Transverse colon (tissue), 4 donors: ENCODE measurements around the gene KLF15. TPM values are rescaled to one million over a fixed set of nuclear protein-coding genes. Genes with fewer than 3 reads are reported as not detected.

ENCODE experiments used
- DNase-seq: peaks from one replicate; pipeline ENCODE4 v3.0.0-alpha.2; 2019
- H3K27ac ChIP-seq, 4 donors: fragments of 200-600 bp; sonication (generic); 2 replicates each; pipeline ENCODE4 v1.5.1; 2016 to 2018; ENCODE audit warnings: inconsistent platforms in 4 of 4
- H3K27me3 ChIP-seq: fragments of 200-600 bp; sonication (generic); 2 replicates; pipeline ENCODE4 v1.5.1; 2017; ENCODE audit warnings: inconsistent platforms
- H3K36me3 ChIP-seq, 4 donors: fragments of 200-600 bp; sonication (generic); 2 replicates each; pipeline ENCODE4 v1.5.1; 2017 to 2019; ENCODE audit warnings: inconsistent platforms in 4 of 4
- H3K4me1 ChIP-seq, 4 donors: fragments of 200-600 bp; sonication (generic); 2 replicates each; pipeline ENCODE4 v1.5.1; 2017 to 2020; ENCODE audit warnings: inconsistent platforms in 4 of 4
- H3K4me3 ChIP-seq, 4 donors: fragments of 200-600 bp; sonication (generic); 1 replicate in 1 of 4; 2 replicates in 3 of 4; pipeline versions ENCODE4 v1.5.1 to v1.6.1; 2017 to 2019; ENCODE audit warnings: inconsistent platforms in 4 of 4
- H3K9me3 ChIP-seq, 2 donors: fragments of 200-600 bp; sonication (generic); 2 replicates each; pipeline ENCODE4 v1.5.1; 2017 to 2019; ENCODE audit warnings: inconsistent platforms in 2 of 2
- EP300 ChIP-seq: sonication (generic); formaldehyde crosslinking; IDR thresholded peaks from one replicate; pipeline ENCODE4 v1.6.1; 2017; ENCODE audit warnings: antibody characterized with exemption, low read depth
- POLR2A ChIP-seq: fragments of 450-650 bp; IDR thresholded peaks from one replicate; pipeline ENCODE4 v1.6.1; 2016; ENCODE audit warnings: antibody characterized with exemption, mild to moderate bottlenecking, moderate library complexity
- POLR2AphosphoS5 ChIP-seq, 3 donors: sonication (generic); formaldehyde crosslinking; IDR thresholded peaks; one replicate each; pipeline ENCODE4 v1.6.1; 2016; ENCODE audit warnings: antibody characterized with exemption in 3 of 3
- WGBS, 2 donors: methylation state at CpG; one replicate each; pipeline ENCODE4 v1.1.5; 2018; ENCODE audit warnings: low coverage in 1 of 2; 5-methylcytosine and 5-hydroxymethylcytosine counted together
- in situ Hi-C, 4 donors: fragments of 200-750 bp; cut with MboI; loops; one replicate each; pipeline versions ENCODE4 v1.15.0 to v1.15.1; 2017; ENCODE audit warnings: low sequenced_read_pairs in 3 of 4, low pct_ligation_motif_present in 1 of 4, low pct_unique_long_range_greater_than_20kb in 1 of 4
- intact Hi-C: fragments of 100-400 bp; cut with DNase I; formaldehyde crosslinking; loops from one replicate; pipeline ENCODE4 v1.15.1; 2023; ENCODE audit warnings: low total_unique reads
- total RNA-seq, 4 donors: library from RNA; depleted of rRNA; stranded (reverse); fragments of >200 nt; gene quantifications; one replicate each; pipeline ENCODE4 v1.1.0, GENCODE V29; 2016
- TF ChIP-seq, protein P1 (sequence below), 5 experiments: fragments of 200-600 bp in 3 of 5; fragments of 450-650 bp in 2 of 5; sonication (generic) in 3 of 5; IDR thresholded peaks; 1 replicate in 2 of 5; 2 replicates in 3 of 5; pipeline ENCODE4 v1.5.1; 2016 to 2017; ENCODE audit warnings: antibody characterized with exemption in 5 of 5, inconsistent platforms in 3 of 5, mild to moderate bottlenecking in 2 of 5, moderate library complexity in 1 of 5

Gene KLF15
- total RNA-seq, 4 donors from 2014 or later = 4.0 to 19.5 (median 8.4) TPM

DNA sequence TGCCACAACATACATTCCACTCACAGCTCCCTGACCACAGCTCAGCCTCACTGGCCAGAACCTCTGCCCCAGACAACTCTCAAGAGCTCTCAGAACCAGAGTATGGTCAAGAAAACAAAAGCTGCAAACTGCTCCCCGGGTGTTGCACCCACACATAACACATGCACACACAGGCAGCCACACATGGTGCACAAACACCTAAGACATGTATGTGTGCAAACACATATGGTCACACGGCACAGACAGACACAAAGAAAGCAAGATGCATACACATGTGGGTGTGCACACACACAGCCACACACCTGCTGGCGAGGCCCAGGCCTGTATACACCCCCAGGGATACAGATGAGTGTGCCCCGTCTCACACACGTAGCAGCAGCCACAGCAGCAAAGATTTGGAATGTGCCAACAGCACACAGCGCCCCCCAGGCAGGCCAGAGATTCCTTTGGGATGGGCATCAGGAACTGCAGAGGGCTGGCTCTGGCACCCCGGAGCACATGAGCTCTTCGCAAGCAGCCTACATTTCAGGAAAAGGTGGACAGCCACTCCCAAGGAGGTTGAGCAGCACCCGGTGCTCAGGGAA lies 6.6 kb downstream of the KLF15 start:
- intact Hi-C loops (loop anchor here (10.0 kb wide), 1 partner anchor 86 kb away; no protein-coding TSS in a partner anchor), in situ Hi-C loops (no loop called here)
- DNase-seq = peak; percentile 7
- H3K27me3 ChIP-seq = peaks cover 5% of the 10 kb centered on the region
- 87% methylated on average over 8 of the region's 9 CpGs; no CpG with 5 or more reads in 1 of the 2 donors for WGBS, 2 donors
- H3K4me1 ChIP-seq = peaks cover 0 to 14% (median 1%) of the 10 kb centered on the region in 4 donors
- H3K36me3 ChIP-seq = no peaks in the 10 kb centered on the region
- TF ChIP-seq, protein P1, sequence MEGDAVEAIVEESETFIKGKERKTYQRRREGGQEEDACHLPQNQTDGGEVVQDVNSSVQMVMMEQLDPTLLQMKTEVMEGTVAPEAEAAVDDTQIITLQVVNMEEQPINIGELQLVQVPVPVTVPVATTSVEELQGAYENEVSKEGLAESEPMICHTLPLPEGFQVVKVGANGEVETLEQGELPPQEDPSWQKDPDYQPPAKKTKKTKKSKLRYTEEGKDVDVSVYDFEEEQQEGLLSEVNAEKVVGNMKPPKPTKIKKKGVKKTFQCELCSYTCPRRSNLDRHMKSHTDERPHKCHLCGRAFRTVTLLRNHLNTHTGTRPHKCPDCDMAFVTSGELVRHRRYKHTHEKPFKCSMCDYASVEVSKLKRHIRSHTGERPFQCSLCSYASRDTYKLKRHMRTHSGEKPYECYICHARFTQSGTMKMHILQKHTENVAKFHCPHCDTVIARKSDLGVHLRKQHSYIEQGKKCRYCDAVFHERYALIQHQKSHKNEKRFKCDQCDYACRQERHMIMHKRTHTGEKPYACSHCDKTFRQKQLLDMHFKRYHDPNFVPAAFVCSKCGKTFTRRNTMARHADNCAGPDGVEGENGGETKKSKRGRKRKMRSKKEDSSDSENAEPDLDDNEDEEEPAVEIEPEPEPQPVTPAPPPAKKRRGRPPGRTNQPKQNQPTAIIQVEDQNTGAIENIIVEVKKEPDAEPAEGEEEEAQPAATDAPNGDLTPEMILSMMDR (IDR thresholded peaks at IDR 0.05) = no peak
- TF ChIP-seq POLR2A (no peak), POLR2AphosphoS5 (IDR thresholded peaks at IDR 0.05) (no peak), EP300 (no peak)
- no peak overlapping the region for H3K27ac ChIP-seq
- no peak overlapping the region for H3K4me3 ChIP-seq
- no peaks in the 10 kb centered on the region for H3K9me3 ChIP-seq

DNA sequence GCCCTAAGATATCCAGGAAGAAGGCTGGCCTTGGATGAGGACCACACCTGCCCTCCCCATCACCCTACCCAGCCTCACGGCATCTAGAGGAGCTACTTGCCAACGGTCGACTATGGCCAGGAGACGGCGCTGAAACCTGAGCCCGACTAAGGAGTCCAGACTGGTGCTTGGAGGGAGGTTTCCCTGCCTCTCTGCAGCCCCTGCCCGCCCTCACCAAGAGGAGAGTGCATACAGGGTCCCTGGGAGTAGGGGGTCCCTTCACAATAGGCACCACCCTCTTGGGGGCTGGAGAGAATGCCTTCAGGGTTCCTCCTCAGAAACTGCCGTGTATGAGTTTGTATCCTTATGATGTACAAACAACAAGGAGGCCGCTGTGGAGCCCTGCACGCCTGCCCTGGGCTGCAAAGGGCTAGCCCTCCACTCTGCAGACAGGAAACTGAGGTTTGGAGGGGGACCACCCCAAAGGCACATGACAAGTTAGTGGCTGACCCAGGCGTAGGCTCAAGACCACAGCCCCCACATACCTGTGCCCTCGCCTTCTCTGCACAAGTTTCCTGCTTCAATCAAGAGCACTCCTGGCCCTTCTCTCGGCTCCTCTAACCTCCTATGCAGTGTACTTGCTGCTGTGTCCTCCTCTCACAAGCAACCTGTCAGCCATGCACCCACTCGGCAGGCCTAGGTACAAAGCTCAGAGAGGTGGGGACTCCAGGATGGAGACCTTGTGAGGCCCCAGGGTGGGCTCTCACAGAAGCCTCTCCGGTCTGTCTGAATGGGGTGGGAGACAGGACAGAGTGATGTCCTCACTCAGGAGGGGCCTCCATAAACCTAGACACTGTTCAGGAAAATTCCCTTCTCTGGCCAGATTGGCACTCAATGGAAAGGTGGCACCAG lies 7.4 kb downstream of the KLF15 start:
- no peaks in the 10 kb centered on the region for H3K36me3 ChIP-seq
- TF ChIP-seq EP300 = no peak
- TF ChIP-seq, protein P1 (IDR thresholded peaks at IDR 0.05) = no peak
- TF ChIP-seq POLR2A = no peak
- no peak for TF ChIP-seq POLR2AphosphoS5 (IDR thresholded peaks at IDR 0.05)
- in situ Hi-C loops (no loop called here), intact Hi-C loops (loop anchor here (10.0 kb wide), 1 partner anchor 85 kb away; no protein-coding TSS in a partner anchor)
- DNase-seq = peak; percentile 3
- H3K27ac ChIP-seq = no peak overlapping the region
- peaks cover 0 to 7% (median 0%) of the 10 kb centered on the region in 4 donors for H3K4me1 ChIP-seq
- no peaks in the 10 kb centered on the region for H3K27me3 ChIP-seq
- no peaks in the 10 kb centered on the region for H3K9me3 ChIP-seq
- no peak overlapping the region for H3K4me3 ChIP-seq
- WGBS, 2 donors = 71% methylated on average over 14 of the region's 15 CpGs; no CpG with 5 or more reads in 1 of the 2 donors

DNA sequence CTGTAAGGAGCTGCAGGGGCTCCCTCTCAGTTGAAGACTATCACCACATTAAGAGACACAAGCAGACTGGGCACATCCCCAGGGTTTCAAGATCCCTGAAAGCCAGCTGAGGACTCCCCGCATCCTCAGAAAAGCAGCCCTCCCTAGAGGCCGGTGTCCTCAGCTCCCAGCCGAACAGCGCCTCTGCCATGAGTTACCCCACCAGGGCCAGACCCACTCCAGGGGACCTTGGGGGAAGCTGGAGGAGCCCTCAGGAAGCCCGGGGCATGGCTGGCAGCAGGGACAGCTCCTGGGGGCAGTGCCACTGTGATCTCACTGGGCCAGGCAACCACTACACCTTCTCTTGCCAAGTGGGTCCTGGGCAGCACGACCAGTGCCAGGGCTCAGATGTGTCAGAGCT lies 8.1 kb downstream of the KLF15 start:
- no peaks in the 10 kb centered on the region for H3K9me3 ChIP-seq
- H3K27me3 ChIP-seq = no peaks in the 10 kb centered on the region
- no peak for TF ChIP-seq POLR2AphosphoS5 (IDR thresholded peaks at IDR 0.05)
- TF ChIP-seq EP300 = no peak
- no peak for TF ChIP-seq POLR2A
- TF ChIP-seq, protein P1 (IDR thresholded peaks at IDR 0.05) = no peak
- intact Hi-C loops (no loop called here), in situ Hi-C loops (no loop called here)
- peak; percentile 3 for DNase-seq
- H3K4me1 ChIP-seq = peaks cover 0 to under 1% (median 0%) of the 10 kb centered on the region in 4 donors
- no peaks in the 10 kb centered on the region for H3K36me3 ChIP-seq
- no peak overlapping the region for H3K27ac ChIP-seq
- no peak overlapping the region for H3K4me3 ChIP-seq
- WGBS, 2 donors = 100% methylated on average over 4 of the region's 6 CpGs; no CpG with 5 or more reads in 1 of the 2 donors

DNA sequence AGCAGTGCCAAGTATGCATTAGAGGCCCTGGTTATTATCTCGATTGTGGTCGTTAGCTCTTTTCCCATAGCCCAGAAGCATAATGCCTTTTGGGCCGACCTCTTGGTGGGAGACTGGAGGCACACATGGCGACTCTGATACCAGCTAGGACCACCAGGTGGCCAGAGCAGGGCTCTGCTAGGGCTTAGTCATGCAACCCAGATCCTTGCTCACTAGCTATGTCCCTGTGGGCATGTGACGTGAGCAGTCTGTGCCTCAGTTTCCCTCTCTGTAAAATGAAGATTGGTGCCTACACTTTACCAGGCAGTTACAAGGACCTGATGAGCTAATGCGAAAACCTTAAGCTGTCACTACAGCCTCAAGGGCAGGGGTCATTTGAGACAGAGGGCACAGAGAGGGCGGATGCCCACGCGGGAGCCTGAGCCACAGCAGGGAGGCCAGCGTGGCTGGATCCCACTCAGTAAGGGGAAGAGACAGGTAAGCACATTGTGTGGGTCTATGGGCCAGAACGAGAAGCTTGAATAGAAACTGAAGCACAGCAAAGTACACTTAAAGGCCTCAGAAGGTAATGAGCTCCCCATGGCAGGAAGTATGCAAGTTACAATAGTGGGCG lies 8.8 kb downstream of the KLF15 start:
- Histone ChIP-seq H3K36me3 (no peaks in the 10 kb centered on the region), H3K27ac (peak overlapping the region in 2 of 4 donors; percentile 9 to 25), H3K27me3 (no peaks in the 10 kb centered on the region), H3K9me3 (no peaks in the 10 kb centered on the region), H3K4me3 (no peak overlapping the region), H3K4me1 (no peaks in the 10 kb centered on the region)
- no peak for DNase-seq
- intact Hi-C loops = no loop called here
- in situ Hi-C loops = no loop called here
- WGBS, 2 donors = 90% methylated on average over 12 of the region's 12 CpGs; no CpG with 5 or more reads in 1 of the 2 donors
- TF ChIP-seq POLR2A (no peak), EP300 (no peak), POLR2AphosphoS5 (IDR thresholded peaks at IDR 0.05) (no peak)
